Liver (tissue), 9 donors: ENCODE data around the gene HUWE1. TPM values are rescaled to one million over a fixed set of nuclear protein-coding genes. Genes with fewer than 3 reads are reported as not detected.

Experiments used
- DNase-seq: peaks from one replicate; pipeline ENCODE4 v3.0.0-alpha.2; 2017; ENCODE audit warnings: low spot score
- H3K27ac ChIP-seq, 2 donors: one replicate each; pipeline ENCODE4 v1.7.0; 2013; ENCODE audit warnings: inconsistent platforms in 2 of 2, low read length in 2 of 2, control low read depth in 1 of 2, low read depth in 1 of 2, mild to moderate bottlenecking in 1 of 2
- H3K27me3 ChIP-seq, 4 donors: one replicate each; pipeline versions ENCODE4 v1.6.1 to v1.7.0; 2013; ENCODE audit warnings: low read length in 3 of 4, inconsistent platforms in 1 of 4, mild to moderate bottlenecking in 1 of 4, moderate library complexity in 1 of 4; ENCODE audit not compliant: control insufficient read depth in 4 of 4, insufficient read depth in 4 of 4
- H3K36me3 ChIP-seq, 4 donors: one replicate each; pipeline versions ENCODE4 v1.6.1 to v1.7.0; 2013; ENCODE audit warnings: low read length in 3 of 4, mild to moderate bottlenecking in 3 of 4, low read depth in 1 of 4, moderate library complexity in 1 of 4; ENCODE audit not compliant: control insufficient read depth in 4 of 4, insufficient read depth in 3 of 4
- H3K4me1 ChIP-seq, 4 donors: one replicate each; pipeline versions ENCODE4 v1.6.1 to v1.7.0; 2013; ENCODE audit warnings: low read length in 3 of 4, mild to moderate bottlenecking in 3 of 4, moderate library complexity in 1 of 4; ENCODE audit not compliant: control insufficient read depth in 4 of 4, insufficient read depth in 4 of 4
- H3K4me3 ChIP-seq, 3 donors: one replicate each; pipeline versions ENCODE4 v1.6.1 to v1.7.0; 2013; ENCODE audit warnings: low read length in 3 of 3, control low read depth in 1 of 3, low read depth in 1 of 3, mild to moderate bottlenecking in 1 of 3
- H3K9ac ChIP-seq, 2 donors: one replicate each; pipeline ENCODE4 v1.7.0; 2013; ENCODE audit warnings: low read length in 2 of 2, mild to moderate bottlenecking in 2 of 2, moderate library complexity in 2 of 2, control low read depth in 1 of 2, low read depth in 1 of 2
- H3K9me3 ChIP-seq, 4 donors: one replicate each; pipeline versions ENCODE4 v1.6.1 to v1.7.0; 2013; ENCODE audit warnings: low read length in 3 of 4; ENCODE audit not compliant: control insufficient read depth in 4 of 4
- ATF3 ChIP-seq: IDR thresholded peaks from 2 replicates; pipeline ENCODE4 v1.6.1; 2016; ENCODE audit warnings: antibody characterized with exemption
- CTCF ChIP-seq: fragments of 150-350 bp; IDR thresholded peaks from 2 replicates; pipeline ENCODE4 v1.5.1; 2017; ENCODE audit warnings: improper control_type of control experiment, low read depth, low read length; ENCODE audit not compliant: missing input control
- EGR1 ChIP-seq, 2 donors: IDR thresholded peaks; 2 replicates each; pipeline ENCODE4 v1.6.1; 2016 to 2018; ENCODE audit warnings: antibody characterized with exemption in 2 of 2, low read depth in 2 of 2
- FOXA1 ChIP-seq: IDR thresholded peaks from 2 replicates; pipeline ENCODE4 v1.6.1; 2016; ENCODE audit warnings: antibody characterized with exemption
- FOXA2 ChIP-seq: IDR thresholded peaks from 2 replicates; pipeline ENCODE4 v1.6.1; 2016; ENCODE audit warnings: antibody characterized with exemption
- GABPA ChIP-seq, 2 donors: IDR thresholded peaks in 1 of 2; conservative IDR thresholded peaks in 1 of 2; 2 replicates each; pipeline ENCODE4 v1.6.1; 2016; ENCODE audit warnings: antibody characterized with exemption in 2 of 2, mild to moderate bottlenecking in 1 of 2, moderate library complexity in 1 of 2
- HNF4A ChIP-seq, 2 donors: conservative IDR thresholded peaks; 2 replicates each; pipeline ENCODE4 v1.6.1; 2016; ENCODE audit warnings: antibody characterized with exemption in 2 of 2, mild to moderate bottlenecking in 2 of 2
- JUND ChIP-seq, 2 donors: IDR thresholded peaks; 2 replicates each; pipeline ENCODE4 v1.6.1; 2016; ENCODE audit warnings: antibody characterized with exemption in 2 of 2
- MAX ChIP-seq: IDR thresholded peaks from 2 replicates; pipeline ENCODE4 v1.6.1; 2016; ENCODE audit warnings: antibody characterized with exemption
- NR2F2 ChIP-seq: IDR thresholded peaks from 2 replicates; pipeline ENCODE4 v1.6.1; 2016; ENCODE audit warnings: antibody characterized with exemption
- RAD21 ChIP-seq, 2 donors: IDR thresholded peaks; 2 replicates each; pipeline ENCODE4 v1.6.1; 2016; ENCODE audit warnings: antibody characterized with exemption in 2 of 2, mild to moderate bottlenecking in 2 of 2
- REST ChIP-seq: IDR thresholded peaks from 2 replicates; pipeline ENCODE4 v1.6.1; 2016; ENCODE audit warnings: antibody characterized with exemption, mild to moderate bottlenecking
- RXRA ChIP-seq, 2 donors: IDR thresholded peaks; 2 replicates each; pipeline ENCODE4 v1.6.1; 2017 to 2018; ENCODE audit warnings: antibody characterized with exemption in 2 of 2, mild to moderate bottlenecking in 1 of 2
- SP1 ChIP-seq: IDR thresholded peaks from 2 replicates; pipeline ENCODE4 v1.6.1; 2018; ENCODE audit warnings: antibody characterized with exemption, mild to moderate bottlenecking
- YY1 ChIP-seq: IDR thresholded peaks from 2 replicates; pipeline ENCODE4 v1.6.1; 2016; ENCODE audit warnings: antibody characterized with exemption, mild to moderate bottlenecking
- ZBTB33 ChIP-seq: IDR thresholded peaks from 2 replicates; pipeline ENCODE4 v1.6.1; 2016; ENCODE audit warnings: antibody characterized with exemption
- WGBS: extraction: QIAGEN DNeasy Blood & Tissue Kit; methylation state at CpG from one replicate; pipeline ENCODE4 v1.1.7; 2013; 5-methylcytosine and 5-hydroxymethylcytosine counted together
- polyA plus RNA-seq, 2 donors: library from polyadenylated mRNA; stranded (reverse) in 1 of 2; unstranded in 1 of 2; fragments of 200-250 nt in 1 of 2; fragments of >200 nt in 1 of 2; fragmentation: Nextera tagmentation in 1 of 2; extraction: Ambion mirVana in 1 of 2; gene quantifications; one replicate each; pipeline versions ENCODE4 v1.2.1 to v1.2.3, GENCODE V29; 2013 to 2015
- total RNA-seq, 2 donors: library from RNA; depleted of rRNA; stranded (reverse); fragments of >200 nt; gene quantifications; one replicate each; pipeline ENCODE4 v1.2.3, GENCODE V29; 2014
- donor health status: healthy.
- donor health status: healthy.
- donor health status: healthy.
- donor health status: healthy.
- donor health status: healthy.

HUWE1 gene
- total and polyA plus RNA-seq, 4 donors: 20.2 to 75.8 (median 37.7) TPM

- no peak overlapping the region for H3K9ac ChIP-seq
- no peak for TF ChIP-seq JUND (IDR thresholded peaks at IDR 0.05)
- no peak for TF ChIP-seq HNF4A (conservative IDR thresholded peaks at IDR 0.05)
- no peak for TF ChIP-seq MAX
- TF ChIP-seq CTCF: no peak
- TF ChIP-seq FOXA1: no peak
- no peak for TF ChIP-seq YY1
- TF ChIP-seq SP1: no peak
- no peak for TF ChIP-seq FOXA2
- no peak for TF ChIP-seq ZBTB33
- no peak for TF ChIP-seq REST
- no peak for TF ChIP-seq RAD21 (IDR thresholded peaks at IDR 0.05)
- TF ChIP-seq GABPA (IDR thresholded peaks at IDR 0.05 in 1 of 2, conservative IDR thresholded peaks at IDR 0.05 in 1 of 2): no peak
- TF ChIP-seq NR2F2: no peak
- TF ChIP-seq RXRA (IDR thresholded peaks at IDR 0.05): no peak
- TF ChIP-seq EGR1 (IDR thresholded peaks at IDR 0.05; ENCODE audit: low read depth in 2 of 2): no peak
- TF ChIP-seq ATF3: no peak
- WGBS: 56% methylated on average over 3 of the region's 3 CpGs
- no peak overlapping the region for H3K27ac ChIP-seq
- DNase-seq: no peak
- H3K36me3 ChIP-seq: no peaks in the 10 kb centered on the region
- H3K4me1 ChIP-seq: no peaks in the 10 kb centered on the region
- H3K27me3 ChIP-seq: peaks cover 0 to 3% (median 0%) of the 10 kb centered on the region in 4 donors
- H3K9me3 ChIP-seq: no peaks in the 10 kb centered on the region
- no peak overlapping the region for H3K4me3 ChIP-seq
Measured at GRCh38 chrX:53715346-53715924, 28.9 kb upstream of the HUWE1 start.
